Dendritic cell treated with granulocyte-macrophage colony-stimulating factor and Interleukin-4, amounts not matched to agents 40 ng/mL and 50 ng/mL, for 4 days (primary cell): ENCODE data around the gene FBXO24.

Experiments
- H3K27ac Mint-ChIP-seq: one replicate; pipeline ENCODE4 v1.8.0; 2022; ENCODE audit warnings: mild to moderate bottlenecking, mixed read lengths
- H3K27me3 Mint-ChIP-seq: one replicate; pipeline ENCODE4 v1.8.0; 2022; ENCODE audit warnings: mild to moderate bottlenecking, mixed read lengths
- H3K36me3 Mint-ChIP-seq: one replicate; pipeline ENCODE4 v1.8.0; 2022; ENCODE audit warnings: low read depth, mixed read lengths
- H3K4me1 Mint-ChIP-seq: one replicate; pipeline ENCODE4 v1.8.0; 2022; ENCODE audit warnings: low read depth, mixed read lengths
- H3K4me3 Mint-ChIP-seq: one replicate; pipeline ENCODE4 v1.8.0; 2022; ENCODE audit warnings: mild to moderate bottlenecking, moderate library complexity, mixed read lengths
- H3K9me3 Mint-ChIP-seq: one replicate; pipeline ENCODE4 v1.8.0; 2022; ENCODE audit warnings: mixed read lengths
- intact Hi-C: fragments of 100-400 bp; cut with micrococcal nuclease; formaldehyde crosslinking; loops from one replicate; pipeline ENCODE4 v1.15.0; 2022

The FBXO24 gene

GRCh38 chr7:100572949-100573675 is 13.0 kb upstream of the FBXO24 start:
- Mint-ChIP-seq H3K27me3 (peaks cover 59% of the 10 kb centered on the region), H3K9me3 (no peaks in the 10 kb centered on the region), H3K4me1 (peaks cover 61% of the 10 kb centered on the region), H3K4me3 (no peak overlapping the region), H3K36me3 (no peaks in the 10 kb centered on the region), H3K27ac (no peak overlapping the region)
- intact Hi-C loops: no loop called here

GRCh38 chr7:100573691-100574361 is 12.3 kb upstream of the FBXO24 start, which contains the start of gene SAP25:
Gene SAP25 (minus strand): TSS chr7:100573900. CDS start chr7:100573742, 158 bp downstream.
- no peaks in the 10 kb centered on the region for H3K36me3 Mint-ChIP-seq
- no peak within 1 kb of the TSS for H3K27ac Mint-ChIP-seq
- peaks cover 55% of the 10 kb centered on the region for H3K27me3 Mint-ChIP-seq
- intact Hi-C loops: no loop called here
- no peaks in the 10 kb centered on the region for H3K9me3 Mint-ChIP-seq
- H3K4me3 Mint-ChIP-seq: no peak within 1 kb of the TSS
- H3K4me1 Mint-ChIP-seq: peaks cover 56% of the 10 kb centered on the region

- no peak overlapping the region for H3K4me3 Mint-ChIP-seq
Measured at GRCh38 chr7:100574362-100575205, 11.5 kb upstream of the FBXO24 start.

GRCh38 chr7:100575206-100575631 is 10.9 kb upstream of the FBXO24 start:
- Mint-ChIP-seq H3K27me3 (peaks cover 42% of the 10 kb centered on the region), H3K9me3 (no peaks in the 10 kb centered on the region), H3K4me3 (no peak overlapping the region), H3K4me1 (peaks cover 43% of the 10 kb centered on the region), H3K27ac (no peak overlapping the region), H3K36me3 (no peaks in the 10 kb centered on the region)
- intact Hi-C loops: no loop called here

More at GRCh38 chr7:100574362-100575205, 11.5 kb upstream of the FBXO24 start:
- Mint-ChIP-seq H3K27me3 (peaks cover 47% of the 10 kb centered on the region), H3K4me1 (peaks cover 48% of the 10 kb centered on the region), H3K9me3 (no peaks in the 10 kb centered on the region), H3K27ac (no peak overlapping the region), H3K36me3 (no peaks in the 10 kb centered on the region)
- intact Hi-C loops: no loop called here

- Mint-ChIP-seq H3K36me3 (no peaks in the 10 kb centered on the region), H3K4me3 (no peak overlapping the region), H3K27me3 (peaks cover 36% of the 10 kb centered on the region), H3K4me1 (peaks cover 36% of the 10 kb centered on the region), H3K27ac (no peak overlapping the region), H3K9me3 (no peaks in the 10 kb centered on the region)
- intact Hi-C loops: no loop called here
Measured at GRCh38 chr7:100575746-100576383, 10.3 kb upstream of the FBXO24 start.

- H3K36me3 Mint-ChIP-seq: no peaks in the 10 kb centered on the region
- H3K27me3 Mint-ChIP-seq: peaks cover 30% of the 10 kb centered on the region
- no peak overlapping the region for H3K27ac Mint-ChIP-seq
- H3K4me3 Mint-ChIP-seq: no peak overlapping the region
- intact Hi-C loops: no loop called here
- H3K4me1 Mint-ChIP-seq: peaks cover 30% of the 10 kb centered on the region
- no peaks in the 10 kb centered on the region for H3K9me3 Mint-ChIP-seq
Measured at GRCh38 chr7:100576384-100576993, 9.6 kb upstream of the FBXO24 start.

GRCh38 chr7:100577103-100577502 is 9.0 kb upstream of the FBXO24 start:
- intact Hi-C loops: no loop called here
- H3K36me3 Mint-ChIP-seq: no peaks in the 10 kb centered on the region
- peaks cover 24% of the 10 kb centered on the region for H3K4me1 Mint-ChIP-seq
- no peak overlapping the region for H3K27ac Mint-ChIP-seq
- no peak overlapping the region for H3K4me3 Mint-ChIP-seq
- peaks cover 24% of the 10 kb centered on the region for H3K27me3 Mint-ChIP-seq
- H3K9me3 Mint-ChIP-seq: no peaks in the 10 kb centered on the region

- intact Hi-C loops: no loop called here
- H3K4me3 Mint-ChIP-seq: no peak overlapping the region
- peaks cover 20% of the 10 kb centered on the region for H3K27me3 Mint-ChIP-seq
- H3K4me1 Mint-ChIP-seq: peaks cover 24% of the 10 kb centered on the region
- H3K9me3 Mint-ChIP-seq: no peaks in the 10 kb centered on the region
- no peaks in the 10 kb centered on the region for H3K36me3 Mint-ChIP-seq
- H3K27ac Mint-ChIP-seq: no peak overlapping the region
Measured at GRCh38 chr7:100577507-100577906, 8.6 kb upstream of the FBXO24 start.

- Mint-ChIP-seq H3K36me3 (peaks cover 5% of the 10 kb centered on the region), H3K4me3 (no peak overlapping the region), H3K4me1 (peaks cover 25% of the 10 kb centered on the region), H3K9me3 (no peaks in the 10 kb centered on the region), H3K27ac (no peak overlapping the region), H3K27me3 (peaks cover 10% of the 10 kb centered on the region)
- intact Hi-C loops: no loop called here
Measured at GRCh38 chr7:100578246-100579183, 7.6 kb upstream of the FBXO24 start.

- Mint-ChIP-seq H3K27me3 (peaks cover 2% of the 10 kb centered on the region), H3K27ac (no peak overlapping the region), H3K9me3 (no peaks in the 10 kb centered on the region), H3K4me3 (no peak overlapping the region), H3K36me3 (peaks cover 19% of the 10 kb centered on the region), H3K4me1 (peaks cover 26% of the 10 kb centered on the region)
- intact Hi-C loops: loop anchor here (10.0 kb wide), 1 partner anchor 94 kb away; the partner anchor contains the start of gene GNB2
Measured at GRCh38 chr7:100580466-100581283, 5.5 kb upstream of the FBXO24 start.

- Mint-ChIP-seq H3K36me3 (peaks cover 20% of the 10 kb centered on the region), H3K9me3 (no peaks in the 10 kb centered on the region), H3K4me3 (peak overlapping the region; percentile 95), H3K27me3 (no peaks in the 10 kb centered on the region), H3K4me1 (peaks cover 34% of the 10 kb centered on the region), H3K27ac (peak overlapping the region; percentile 90)
- intact Hi-C loops: loop anchor here (10.0 kb wide), 1 partner anchor 93 kb away; the partner anchor contains the start of gene GNB2
Measured at GRCh38 chr7:100582041-100582579, 4.0 kb upstream of the FBXO24 start.
